ENCODE data around the gene KHDC1L. TPM values are rescaled to one million over a fixed set of nuclear protein-coding genes. Genes with fewer than 3 reads are reported as not detected.
"Not testable (repeated sequence)": the region's sequence is repeated elsewhere in the genome, so short reads cannot be mapped to it uniquely, and the experiment has no call there.

The KHDC1L gene
- total RNA-seq, 1 donor from 2014 or later: not detected

- no peaks in the 10 kb centered on the region for H3K36me3 ChIP-seq
- intact Hi-C loops (cut with micrococcal nuclease): no loop called here
- no peak for TF ChIP-seq CTCF (IDR thresholded peaks at IDR 0.05; ENCODE audit: borderline replicate concordance)
Measured at GRCh38 chr6:73240730-73241129, 15.4 kb upstream of the KHDC1L start.

GRCh38 chr6:73236144-73236750, 11.0 kb upstream of the KHDC1L start:
- no peaks in the 10 kb centered on the region for H3K27me3 ChIP-seq (ENCODE audit: low read depth)
- H3K36me3 ChIP-seq: no peaks in the 10 kb centered on the region
- intact Hi-C loops (cut with micrococcal nuclease): no loop called here
- no peak for TF ChIP-seq CTCF (IDR thresholded peaks at IDR 0.05; ENCODE audit: borderline replicate concordance)
- H3K9me3 ChIP-seq (replicated peaks): no peaks in the 10 kb centered on the region
- peaks cover 3% of the 10 kb centered on the region for H3K4me1 ChIP-seq
- no peak for DNase-seq
- H3K4me3 ChIP-seq: no peak overlapping the region
- H3K27ac ChIP-seq (replicated peaks): no peak overlapping the region

More at GRCh38 chr6:73240730-73241129, 15.4 kb upstream of the KHDC1L start:
- H3K9me3 ChIP-seq (replicated peaks): no peaks in the 10 kb centered on the region
- H3K4me3 ChIP-seq: no peak overlapping the region
- no peak for DNase-seq
- H3K27me3 ChIP-seq (ENCODE audit: low read depth): no peaks in the 10 kb centered on the region
- no peak overlapping the region for H3K27ac ChIP-seq (replicated peaks)
- H3K4me1 ChIP-seq: peaks cover 3% of the 10 kb centered on the region

- intact Hi-C loops (cut with micrococcal nuclease): no loop called here
- DNase-seq: no peak
- TF ChIP-seq CTCF (IDR thresholded peaks at IDR 0.05; ENCODE audit: borderline replicate concordance): no peak
Measured at GRCh38 chr6:73234733-73235132, 9.4 kb upstream of the KHDC1L start.

GRCh38 chr6:73233971-73234370, 8.7 kb upstream of the KHDC1L start:
- H3K4me1 ChIP-seq; intact Hi-C loops (cut with micrococcal nuclease); H3K36me3 ChIP-seq; H3K27ac ChIP-seq (replicated peaks); H3K4me3 ChIP-seq; DNase-seq; H3K9me3 ChIP-seq (replicated peaks); H3K27me3 ChIP-seq (ENCODE audit: low read depth): not testable (repeated sequence)

More at GRCh38 chr6:73234733-73235132, 9.4 kb upstream of the KHDC1L start:
- no peak overlapping the region for H3K27ac ChIP-seq (replicated peaks)
- no peaks in the 10 kb centered on the region for H3K27me3 ChIP-seq (ENCODE audit: low read depth)
- no peaks in the 10 kb centered on the region for H3K36me3 ChIP-seq
- no peaks in the 10 kb centered on the region for H3K4me1 ChIP-seq
- H3K4me3 ChIP-seq: no peak overlapping the region
- H3K9me3 ChIP-seq (replicated peaks): no peaks in the 10 kb centered on the region

- H3K9me3 ChIP-seq (replicated peaks): no peaks in the 10 kb centered on the region
- DNase-seq: no peak
- no peaks in the 10 kb centered on the region for H3K27me3 ChIP-seq (ENCODE audit: low read depth)
- TF ChIP-seq CTCF (IDR thresholded peaks at IDR 0.05; ENCODE audit: borderline replicate concordance): no peak
- H3K27ac ChIP-seq (replicated peaks): no peak overlapping the region
- H3K4me1 ChIP-seq: no peaks in the 10 kb centered on the region
- intact Hi-C loops (cut with micrococcal nuclease): no loop called here
- no peak overlapping the region for H3K4me3 ChIP-seq
- H3K36me3 ChIP-seq: no peaks in the 10 kb centered on the region
Measured at GRCh38 chr6:73233048-73233447, 7.8 kb upstream of the KHDC1L start.

GRCh38 chr6:73231986-73232391, 6.7 kb upstream of the KHDC1L start:
- H3K9me3 ChIP-seq (replicated peaks): no peaks in the 10 kb centered on the region
- H3K4me3 ChIP-seq: no peak overlapping the region
- DNase-seq: no peak
- no peaks in the 10 kb centered on the region for H3K4me1 ChIP-seq
- no peaks in the 10 kb centered on the region for H3K27me3 ChIP-seq (ENCODE audit: low read depth)
- intact Hi-C loops (cut with micrococcal nuclease): no loop called here
- no peak for TF ChIP-seq CTCF (IDR thresholded peaks at IDR 0.05; ENCODE audit: borderline replicate concordance)
- no peak overlapping the region for H3K27ac ChIP-seq (replicated peaks)
- H3K36me3 ChIP-seq: no peaks in the 10 kb centered on the region
